ENCODE measurements around the gene MAPKAP1. TPM values are rescaled to one million over a fixed set of nuclear protein-coding genes. Genes with fewer than 3 reads are reported as not detected.

MAPKAP1 gene
- total RNA-seq, 2 donors from 2014 or later = 53.8 to 72.1 TPM

DNA sequence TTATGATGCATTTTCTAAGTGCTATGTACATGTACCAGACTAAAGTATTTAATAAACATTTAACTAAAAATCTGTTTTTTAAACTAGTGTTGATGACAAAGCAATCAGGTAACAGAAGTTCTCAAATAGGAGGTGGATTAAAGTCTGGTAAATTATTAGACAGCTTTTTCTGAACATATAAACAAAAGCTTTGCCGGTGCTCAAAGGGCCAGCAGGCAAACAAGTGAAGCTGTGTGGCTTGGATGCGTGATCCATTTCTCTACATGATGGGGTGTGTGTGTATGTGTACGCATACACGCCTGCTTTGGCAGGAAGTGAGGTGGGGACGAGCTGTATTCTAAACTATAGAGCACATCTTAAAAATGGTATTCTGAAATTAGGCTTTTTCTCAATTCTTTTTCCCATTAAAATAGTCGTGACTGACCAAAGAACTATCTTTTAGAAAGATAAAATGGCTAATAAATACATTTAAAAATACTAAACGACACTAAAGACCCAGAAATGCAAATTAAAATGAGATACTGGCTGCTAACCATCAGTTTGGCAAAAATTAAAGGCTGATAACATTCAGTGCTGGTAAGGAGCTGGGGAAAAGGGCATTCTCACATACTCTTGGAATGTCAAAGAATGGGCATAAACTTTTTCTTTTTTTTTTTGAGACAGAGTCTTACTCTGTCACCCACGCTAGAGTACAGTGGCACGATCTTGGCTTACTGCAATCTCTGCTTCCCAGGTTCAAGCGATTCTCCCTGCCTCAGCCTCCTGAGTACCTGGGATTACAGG, 174.0 kb downstream of the MAPKAP1 start:
- Mint-ChIP-seq H3K9me3 (no peaks in the 10 kb centered on the region), H3K36me3 (no peaks in the 10 kb centered on the region), H3K27ac (no peak overlapping the region)
- no peak for ATAC-seq
- DNase-seq (ENCODE audit: low spot score in 2 of 2) = no peak

DNA sequence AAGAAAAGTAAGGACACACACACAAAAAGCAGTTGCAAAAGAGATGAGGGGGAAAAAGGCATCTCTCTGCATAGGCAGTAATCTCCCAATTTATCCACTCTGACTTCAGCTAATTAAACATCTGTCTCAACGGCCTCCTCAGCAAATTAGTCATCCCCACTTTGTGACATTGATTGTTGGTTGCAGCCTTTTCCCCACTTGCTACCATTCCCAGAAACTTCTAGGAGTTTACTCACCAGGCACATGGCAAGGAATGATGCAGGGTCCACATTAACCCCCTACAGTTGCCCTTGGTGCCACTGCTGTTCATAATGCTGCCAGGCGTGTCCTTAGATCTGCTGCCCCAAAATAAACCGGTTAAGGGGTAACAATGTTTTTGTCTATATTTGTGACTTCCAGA, 174.6 kb downstream of the MAPKAP1 start:
- ATAC-seq = no peak
- no peaks in the 10 kb centered on the region for H3K36me3 Mint-ChIP-seq
- H3K27ac Mint-ChIP-seq = no peak overlapping the region
- no peaks in the 10 kb centered on the region for H3K9me3 Mint-ChIP-seq
- DNase-seq (ENCODE audit: low spot score in 2 of 2) = no peak

GRCh38 chr9:125529589-125530515, 177.2 kb downstream of the MAPKAP1 start:
- Mint-ChIP-seq H3K27ac (no peak overlapping the region), H3K9me3 (no peaks in the 10 kb centered on the region), H3K36me3 (no peaks in the 10 kb centered on the region)
- DNase-seq (ENCODE audit: low spot score in 2 of 2) (no peak), ATAC-seq (no peak)

GRCh38 chr9:125529107-125529506, 177.9 kb downstream of the MAPKAP1 start:
- DNase-seq (ENCODE audit: low spot score in 2 of 2) (no peak), ATAC-seq (no peak)
- Mint-ChIP-seq H3K36me3 (no peaks in the 10 kb centered on the region), H3K27ac (no peak overlapping the region), H3K9me3 (no peaks in the 10 kb centered on the region)

- peaks cover 0 to 12% of the 10 kb centered on the region in 2 donors for H3K36me3 Mint-ChIP-seq
- no peak overlapping the region for H3K27ac Mint-ChIP-seq
- peaks cover 0 to 5% of the 10 kb centered on the region in 2 donors for H3K9me3 Mint-ChIP-seq
- DNase-seq (ENCODE audit: low spot score in 2 of 2) (no peak), ATAC-seq (no peak)
Observed at GRCh38 chr9:125527471-125528002, 179.5 kb downstream of the MAPKAP1 start.

- ATAC-seq = no peak
- Mint-ChIP-seq H3K27ac (no peak overlapping the region), H3K36me3 (peaks cover 0 to 13% of the 10 kb centered on the region in 2 donors), H3K9me3 (peaks cover 0 to 6% of the 10 kb centered on the region in 2 donors)
- no peak for DNase-seq (ENCODE audit: low spot score in 2 of 2)
Observed at GRCh38 chr9:125525921-125526631, 180.9 kb downstream of the MAPKAP1 start.

DNA sequence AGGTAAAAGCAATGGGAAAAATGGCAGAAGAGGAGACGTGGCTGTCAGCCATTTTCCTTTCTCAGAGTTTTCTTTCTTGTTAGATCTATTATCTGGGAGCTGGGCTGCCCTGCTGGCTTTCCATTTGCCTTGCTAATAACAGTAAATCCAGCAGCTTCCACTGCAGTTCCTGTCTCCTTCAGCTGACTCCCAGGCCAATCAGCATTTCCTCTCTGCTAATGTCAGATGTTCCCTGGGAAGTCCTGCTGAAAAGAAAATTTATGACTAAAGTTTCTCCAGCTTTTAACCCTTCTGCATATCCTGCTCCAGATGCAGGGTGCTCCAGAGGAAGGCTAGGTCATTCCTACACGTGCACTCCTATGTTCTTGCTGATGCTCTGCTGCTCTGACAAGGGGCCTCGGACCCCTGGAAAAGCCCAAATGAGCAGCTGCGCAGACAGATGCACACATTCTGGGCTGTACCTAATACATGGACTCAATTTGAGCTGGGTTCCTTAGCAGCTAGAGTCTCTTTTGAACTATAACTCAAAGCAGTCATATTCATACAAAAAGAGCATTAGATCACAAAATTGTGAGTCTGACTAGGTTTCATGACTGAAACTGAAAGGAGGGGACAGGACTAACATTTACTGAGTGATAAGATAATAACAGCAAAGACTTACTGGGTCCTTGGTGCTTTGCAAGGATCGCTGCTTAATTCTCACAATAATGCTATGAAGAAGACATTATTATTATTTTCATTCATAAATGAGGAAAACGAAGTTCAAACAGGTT, 182.2 kb downstream of the MAPKAP1 start:
- DNase-seq (ENCODE audit: low spot score in 2 of 2) (no peak), ATAC-seq (peak in 1 of 2 donors; percentile 46)
- H3K36me3 Mint-ChIP-seq = peaks cover 0 to 21% of the 10 kb centered on the region in 2 donors
- H3K9me3 Mint-ChIP-seq = peaks cover 0 to 6% of the 10 kb centered on the region in 2 donors
- H3K27ac Mint-ChIP-seq = peak overlapping the region in 1 of 2 donors; percentile 33

- DNase-seq (ENCODE audit: low spot score in 2 of 2) = no peak
- Mint-ChIP-seq H3K27ac (no peak overlapping the region), H3K9me3 (peaks cover 0 to 6% of the 10 kb centered on the region in 2 donors), H3K36me3 (peaks cover 0 to 21% of the 10 kb centered on the region in 2 donors)
- no peak for ATAC-seq
Observed at GRCh38 chr9:125523681-125524080, 183.3 kb downstream of the MAPKAP1 start.

- Mint-ChIP-seq H3K27ac (peak overlapping the region; percentile 70 to 83), H3K9me3 (peaks cover 0 to 6% of the 10 kb centered on the region in 2 donors), H3K36me3 (peaks cover 0 to 21% of the 10 kb centered on the region in 2 donors)
- ATAC-seq (peak in 1 of 2 donors; percentile 9), DNase-seq (ENCODE audit: low spot score in 2 of 2) (no peak)
Observed at GRCh38 chr9:125522328-125522725, 184.7 kb downstream of the MAPKAP1 start.

GRCh38 chr9:125521462-125522327, 185.3 kb downstream of the MAPKAP1 start:
- H3K36me3 Mint-ChIP-seq = peaks cover 0 to 21% of the 10 kb centered on the region in 2 donors
- ATAC-seq (peak; percentile 97), DNase-seq (ENCODE audit: low spot score in 2 of 2) (peak in 1 of 2 donors; percentile 38)
- H3K9me3 Mint-ChIP-seq = peaks cover 0 to 6% of the 10 kb centered on the region in 2 donors
- peak overlapping the region; percentile 70 to 83 for H3K27ac Mint-ChIP-seq

DNA sequence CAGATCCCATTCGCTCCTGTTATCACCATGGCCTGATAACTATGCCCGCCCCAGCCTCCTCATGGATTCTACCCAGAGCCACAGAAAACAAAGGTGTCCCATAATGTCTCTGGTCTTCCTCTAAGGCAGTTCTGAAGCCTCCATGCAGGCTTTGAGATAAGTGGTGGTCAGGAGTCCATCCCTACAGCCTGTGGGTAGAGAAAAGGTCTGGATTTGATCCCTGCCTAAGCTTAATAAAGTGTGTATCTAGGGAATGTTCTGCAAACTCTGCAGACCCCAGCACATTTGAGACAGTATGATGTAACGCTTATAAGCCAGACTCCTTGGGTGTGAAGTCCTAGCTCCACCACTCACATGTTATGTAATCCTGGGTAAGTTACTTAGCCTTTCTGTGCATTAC, 187.3 kb downstream of the MAPKAP1 start:
- DNase-seq (ENCODE audit: low spot score in 2 of 2) (no peak), ATAC-seq (no peak)
- Mint-ChIP-seq H3K27ac (no peak overlapping the region), H3K36me3 (peaks cover 0 to 21% of the 10 kb centered on the region in 2 donors), H3K9me3 (peaks cover 0 to 6% of the 10 kb centered on the region in 2 donors)

- Mint-ChIP-seq H3K36me3 (peaks cover 0 to 10% of the 10 kb centered on the region in 2 donors), H3K27ac (no peak overlapping the region), H3K9me3 (peaks cover 0 to 1% of the 10 kb centered on the region in 2 donors)
- DNase-seq (ENCODE audit: low spot score in 2 of 2) (no peak), ATAC-seq (no peak)
Observed at GRCh38 chr9:125517577-125517976, 189.4 kb downstream of the MAPKAP1 start.

DNA sequence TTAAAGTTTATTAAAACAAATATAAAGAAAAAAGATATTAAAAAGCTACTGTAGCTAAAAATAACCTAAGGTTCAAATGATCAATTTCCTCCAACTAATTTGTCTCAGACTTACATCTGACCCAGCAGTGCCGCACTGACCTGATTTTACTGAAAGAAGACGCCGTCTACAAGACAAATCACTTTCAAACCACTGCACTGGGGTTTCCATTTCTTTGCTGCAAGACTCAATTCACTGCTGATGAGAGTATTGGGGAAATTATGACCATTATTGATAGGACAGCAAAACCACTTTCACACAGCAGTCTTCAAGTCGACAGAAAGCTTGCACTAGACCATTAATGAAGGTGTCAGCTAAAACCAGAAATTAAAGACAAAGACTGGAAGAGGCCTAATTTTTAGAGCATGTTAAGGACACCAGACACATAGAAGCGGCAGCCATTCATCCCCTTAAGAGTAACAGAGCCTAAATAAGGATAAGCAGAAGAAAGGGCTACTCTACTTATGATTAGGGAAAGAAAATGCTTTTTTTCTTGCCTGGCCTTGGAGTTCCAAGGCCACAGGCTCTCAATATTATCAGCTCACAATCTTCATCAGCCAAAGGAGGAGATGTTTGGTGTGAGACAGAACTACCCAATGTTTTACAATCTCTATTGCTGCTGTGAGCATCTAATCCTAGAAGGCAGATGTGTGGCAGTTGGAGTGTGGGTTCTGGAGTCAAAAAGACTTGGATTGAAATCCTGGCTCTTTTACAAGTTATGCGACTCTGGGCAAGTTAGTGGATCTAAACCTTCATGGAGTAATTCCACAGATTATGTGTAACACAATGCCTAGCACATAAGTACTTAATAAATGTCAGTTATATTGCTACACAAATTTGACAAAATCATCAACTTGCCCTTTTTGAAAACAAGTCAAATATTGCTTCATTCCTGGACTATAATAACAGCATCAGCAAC, 190.7 kb downstream of the MAPKAP1 start:
- DNase-seq (ENCODE audit: low spot score in 2 of 2) (no peak), ATAC-seq (no peak)
- H3K27ac Mint-ChIP-seq = no peak overlapping the region
- peaks cover 0 to 8% of the 10 kb centered on the region in 2 donors for H3K36me3 Mint-ChIP-seq
- no peaks in the 10 kb centered on the region for H3K9me3 Mint-ChIP-seq

DNA sequence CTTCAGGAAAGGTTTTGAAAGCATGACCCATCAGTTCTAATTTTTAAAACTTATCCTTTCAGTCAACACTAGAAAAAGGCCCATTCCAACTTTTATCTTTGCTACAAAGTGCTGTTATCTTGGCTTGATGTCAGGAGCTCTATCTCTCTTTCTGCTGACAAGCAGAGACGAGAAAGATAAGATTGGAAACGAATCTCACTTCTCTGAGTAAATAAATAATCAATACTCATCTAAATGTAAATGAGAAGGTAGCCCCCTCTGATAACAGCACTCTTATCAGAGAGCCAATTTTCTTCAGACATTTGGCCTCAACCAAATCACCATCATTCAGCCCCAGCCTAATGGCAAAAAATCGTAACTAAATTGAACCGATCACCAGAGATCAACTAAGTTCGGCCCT, 191.7 kb downstream of the MAPKAP1 start:
- no peak overlapping the region for H3K27ac Mint-ChIP-seq
- ATAC-seq (no peak), DNase-seq (ENCODE audit: low spot score in 2 of 2) (no peak)
- H3K9me3 Mint-ChIP-seq = no peaks in the 10 kb centered on the region
- H3K36me3 Mint-ChIP-seq = peaks cover 0 to 1% of the 10 kb centered on the region in 2 donors
